GM12872 (cell line): ENCODE data around the gene SF3B5.

ENCODE experiments used
- CTCF ChIP-seq: IDR thresholded peaks from 3 replicates; pipeline ENCODE4 v1.5.1; 2011; ENCODE audit warnings: low read depth, mild to moderate bottlenecking, low read length, moderate library complexity; ENCODE audit not compliant: insufficient read depth

The SF3B5 gene

GRCh38 chr6:144087789-144088426 lies 7.5 kb downstream of the SF3B5 start:
- TF ChIP-seq CTCF: no peak

GRCh38 chr6:144086959-144087358 lies 8.4 kb downstream of the SF3B5 start:
- TF ChIP-seq CTCF: no peak

GRCh38 chr6:144083172-144083571 lies 12.2 kb downstream of the SF3B5 start:
- TF ChIP-seq CTCF: no peak

GRCh38 chr6:144077871-144078270 lies 17.5 kb downstream of the SF3B5 start:
- TF ChIP-seq CTCF: no peak

- TF ChIP-seq CTCF: no peak
These were observed 19.5 kb downstream of the SF3B5 start for GRCh38 chr6:144075875-144076274.

GRCh38 chr6:144075187-144075586 lies 20.2 kb downstream of the SF3B5 start:
- no peak for TF ChIP-seq CTCF

- no peak for TF ChIP-seq CTCF
These were observed 22.3 kb downstream of the SF3B5 start for GRCh38 chr6:144073024-144073423.
